Measurements from ENCODE around the gene ABLIM1.

Gene ABLIM1

DNA sequence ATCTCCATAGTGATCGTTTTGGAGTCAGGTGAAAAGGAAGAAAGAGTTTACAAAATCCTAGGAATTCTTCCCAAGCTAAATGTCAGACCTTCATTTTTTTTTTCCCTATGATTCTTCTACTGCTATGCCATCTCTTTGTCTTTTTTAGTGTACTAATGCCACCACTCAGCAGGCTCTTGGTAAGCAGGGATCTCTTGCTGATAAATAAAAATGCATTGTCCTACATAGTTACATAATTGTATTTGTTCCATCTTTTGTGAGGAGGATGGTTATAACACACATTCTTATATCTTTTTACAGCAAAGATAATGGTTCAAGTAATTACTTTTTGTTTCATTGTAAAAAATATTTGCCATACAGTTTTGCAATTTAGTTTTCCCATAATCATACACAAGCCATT is 217.0 kb downstream of the ABLIM1 start:
- H3K4me3 ChIP-seq (replicated peaks; ENCODE audit: low read depth, low read length) = no peak overlapping the region
- TF ChIP-seq CTCF (IDR thresholded peaks at IDR 0.05; ENCODE audit: low read length, missing control alignments) = no peak
- DNase-seq (ENCODE audit: low read depth) = no peak

DNA sequence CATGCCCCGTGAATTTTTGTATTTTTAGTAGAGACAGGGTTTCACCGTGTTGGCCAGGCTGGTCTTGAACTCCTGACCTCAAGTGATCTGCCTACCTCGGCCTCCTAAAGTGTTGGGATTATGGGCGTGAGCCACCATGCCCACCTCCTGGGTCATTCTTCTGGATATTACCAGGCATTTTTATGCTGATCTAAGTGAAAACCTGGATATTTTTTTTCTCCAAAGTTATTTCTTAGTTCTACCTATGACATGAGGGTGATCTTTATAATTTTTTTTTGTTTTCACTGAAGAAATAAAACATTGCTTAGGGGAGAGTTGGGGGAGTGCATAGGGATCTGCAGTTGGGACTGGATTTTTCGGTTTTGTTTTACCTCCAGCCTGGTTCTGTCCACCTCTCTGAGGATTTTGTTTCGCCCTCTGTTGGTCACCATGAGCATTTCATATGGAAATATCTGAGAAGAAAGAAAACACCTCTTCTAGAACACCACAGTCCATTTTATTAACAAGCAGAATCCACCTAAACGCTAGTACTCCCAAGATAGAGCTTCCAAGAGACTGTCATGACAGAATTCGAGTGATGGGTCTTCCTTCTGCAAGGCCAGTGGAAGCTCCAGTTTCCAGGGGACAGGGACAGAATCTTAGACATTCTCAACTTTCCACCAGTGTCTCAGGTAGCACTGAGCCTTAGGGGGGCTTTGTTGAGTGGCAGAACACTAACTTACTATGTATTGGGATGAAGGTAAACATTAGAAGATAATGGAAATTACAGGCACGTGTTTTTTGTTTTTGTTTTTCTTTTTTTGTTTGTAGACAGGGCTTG is 220.4 kb downstream of the ABLIM1 start:
- H3K4me3 ChIP-seq (replicated peaks; ENCODE audit: low read depth, low read length) = no peak overlapping the region
- TF ChIP-seq CTCF (IDR thresholded peaks at IDR 0.05; ENCODE audit: low read length, missing control alignments) = peak; percentile 57
- peak; percentile 32 for DNase-seq (ENCODE audit: low read depth)

- no peak for DNase-seq (ENCODE audit: low read depth)
- no peak overlapping the region for H3K4me3 ChIP-seq (replicated peaks; ENCODE audit: low read depth, low read length)
- TF ChIP-seq CTCF (IDR thresholded peaks at IDR 0.05; ENCODE audit: low read length, missing control alignments) = no peak
Observed at GRCh38 chr10:114436941-114437340, 221.1 kb downstream of the ABLIM1 start.

- TF ChIP-seq CTCF (IDR thresholded peaks at IDR 0.05; ENCODE audit: low read length, missing control alignments) = no peak
- no peak overlapping the region for H3K4me3 ChIP-seq (replicated peaks; ENCODE audit: low read depth, low read length)
- DNase-seq (ENCODE audit: low read depth) = peak; percentile 13
Observed at GRCh38 chr10:114432566-114433093, 225.4 kb downstream of the ABLIM1 start.

DNA sequence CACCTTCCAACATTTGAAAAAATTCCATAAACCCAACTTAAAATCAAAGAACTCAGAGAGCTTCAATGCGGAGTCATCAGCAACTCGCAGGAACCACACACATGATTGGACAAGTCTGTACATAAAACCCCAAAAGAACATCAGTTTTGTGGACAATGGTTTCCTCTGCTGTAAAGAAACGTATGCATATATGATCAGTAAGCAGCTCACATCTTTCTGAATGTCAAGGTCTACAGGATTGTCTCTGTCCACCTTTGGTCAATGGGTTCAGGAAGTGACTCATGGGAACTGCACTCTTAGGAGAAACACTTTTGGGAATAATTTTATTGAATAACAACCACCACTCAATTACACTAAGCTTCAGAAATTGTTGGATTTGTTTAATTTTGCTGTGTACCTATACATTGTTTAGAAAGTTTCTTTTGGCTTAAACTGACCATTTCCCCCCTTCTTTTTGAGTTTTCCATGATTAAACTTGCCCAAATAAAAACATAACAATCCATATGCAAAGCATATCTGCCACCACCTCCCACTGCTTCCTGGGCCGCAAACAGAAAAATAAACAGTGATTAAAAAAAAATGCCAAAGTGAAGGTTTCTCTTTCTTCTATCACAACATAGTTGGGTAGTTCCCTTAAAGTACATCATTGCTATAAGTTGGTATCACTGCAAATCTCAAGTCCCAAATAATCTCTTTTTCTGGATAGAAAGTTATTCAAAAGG is 226.5 kb downstream of the ABLIM1 start:
- TF ChIP-seq CTCF (IDR thresholded peaks at IDR 0.05; ENCODE audit: low read length, missing control alignments) = no peak
- H3K4me3 ChIP-seq (replicated peaks; ENCODE audit: low read depth, low read length) = no peak overlapping the region

GRCh38 chr10:114430688-114431413 is 227.2 kb downstream of the ABLIM1 start:
- H3K4me3 ChIP-seq (replicated peaks; ENCODE audit: low read depth, low read length) = no peak overlapping the region
- TF ChIP-seq CTCF (IDR thresholded peaks at IDR 0.05; ENCODE audit: low read length, missing control alignments) = no peak
- DNase-seq (ENCODE audit: low read depth) = no peak

More for the DNA sequence above, 226.5 kb downstream of the ABLIM1 start:
- no peak for DNase-seq (ENCODE audit: low read depth)

All from fibroblast of pulmonary artery (primary cell).